NCI-H2227 treated with DMSO at 0.1 percent for 48 hours (cell line): ENCODE measurements around the gene VAC14.

Experiments used
- DNase-seq: peaks from one replicate; lab custom pipeline; 2025; lab: John Stamatoyannopoulos, UW

VAC14 gene

GRCh38 chr16:70760221-70760620 is 40.7 kb downstream of the VAC14 start:
- DNase-seq = no peak

- no peak for DNase-seq
Observed at GRCh38 chr16:70759666-70760065, 41.3 kb downstream of the VAC14 start.

GRCh38 chr16:70758786-70759185 is 42.2 kb downstream of the VAC14 start:
- DNase-seq = no peak

GRCh38 chr16:70757183-70757582 is 43.8 kb downstream of the VAC14 start:
- no peak for DNase-seq

- no peak for DNase-seq
Observed at GRCh38 chr16:70756071-70756470, 44.9 kb downstream of the VAC14 start.

- DNase-seq = no peak
Observed at GRCh38 chr16:70754851-70755600, 45.9 kb downstream of the VAC14 start.

- DNase-seq = no peak
Observed at GRCh38 chr16:70754371-70754770, 46.6 kb downstream of the VAC14 start.

- DNase-seq = no peak
Observed at GRCh38 chr16:70753694-70754325, 47.1 kb downstream of the VAC14 start.

GRCh38 chr16:70753228-70753627 is 47.7 kb downstream of the VAC14 start:
- no peak for DNase-seq

- no peak for DNase-seq
Observed at GRCh38 chr16:70752426-70752825, 48.5 kb downstream of the VAC14 start.

- DNase-seq = no peak
Observed at GRCh38 chr16:70751593-70751992, 49.4 kb downstream of the VAC14 start.

- DNase-seq = no peak
Observed at GRCh38 chr16:70750893-70751467, 50.0 kb downstream of the VAC14 start.

GRCh38 chr16:70749681-70750601 is 51.0 kb downstream of the VAC14 start:
- peak; percentile 18 for DNase-seq

GRCh38 chr16:70749006-70749678 is 51.8 kb downstream of the VAC14 start:
- no peak for DNase-seq

GRCh38 chr16:70747703-70748631 is 53.0 kb downstream of the VAC14 start:
- no peak for DNase-seq

- no peak for DNase-seq
Observed at GRCh38 chr16:70746708-70747424, 54.1 kb downstream of the VAC14 start.

GRCh38 chr16:70746040-70746707 is 54.8 kb downstream of the VAC14 start:
- no peak for DNase-seq

- no peak for DNase-seq
Observed at GRCh38 chr16:70745536-70746025, 55.4 kb downstream of the VAC14 start.

- DNase-seq = no peak
Observed at GRCh38 chr16:70744366-70744765, 56.6 kb downstream of the VAC14 start.
